ENCODE results near the gene FBF1. TPM values are rescaled to one million over a fixed set of nuclear protein-coding genes. Genes with fewer than 3 reads are reported as not detected.
"Not testable (repeated sequence)": the region's sequence is repeated elsewhere in the genome, so short reads cannot be mapped to it uniquely, and the experiment has no call there.

FBF1 gene
- 10 to 100 TPM in 2 of 4 donors, 1 to 10 TPM in 2; 5.5 to 16.9 (median 10.8) TPM for polyA plus RNA-seq (ENCODE audit: insufficient read length in 4 of 4)

- DNase-seq (ENCODE audit: low read depth in 4 of 4, low spot score in 2 of 4), result peak; percentile 55 to 91 (median 80)
Observed at GRCh38 chr17:75940727-75941441, at the start of gene FBF1. TSS of gene FBF1 (minus strand) at chr17:75941042. CDS start at chr17:75938149, 2,893 bp downstream.

- no peak for DNase-seq (ENCODE audit: low read depth in 4 of 4, low spot score in 2 of 4)
Observed at GRCh38 chr17:75987041-75987440, 46.2 kb upstream of the FBF1 start.

GRCh38 chr17:75985986-75986385 lies 45.1 kb upstream of the FBF1 start:
- DNase-seq (ENCODE audit: low read depth in 4 of 4, low spot score in 2 of 4), result no peak

- DNase-seq (ENCODE audit: low read depth in 4 of 4, low spot score in 2 of 4), result no peak
Observed at GRCh38 chr17:75983501-75984181, 42.8 kb upstream of the FBF1 start.

GRCh38 chr17:75981019-75981615 lies 40.3 kb upstream of the FBF1 start:
- no peak for DNase-seq (ENCODE audit: low read depth in 4 of 4, low spot score in 2 of 4)

GRCh38 chr17:75980188-75981018 lies 39.6 kb upstream of the FBF1 start:
- no peak for DNase-seq (ENCODE audit: low read depth in 4 of 4, low spot score in 2 of 4)

GRCh38 chr17:75979705-75980187 lies 38.9 kb upstream of the FBF1 start:
- no peak for DNase-seq (ENCODE audit: low read depth in 4 of 4, low spot score in 2 of 4)

- peak; percentile 94 to 97 (median 96) for DNase-seq (ENCODE audit: low read depth in 4 of 4, low spot score in 2 of 4)
Observed at GRCh38 chr17:75978938-75979704, 38.3 kb upstream of the FBF1 start, which contains the start of the genes ACOX1 and TEN1. TSS of gene ACOX1 (minus strand) at chr17:75979166. CDS start at chr17:75979073, 93 bp downstream. TSS of gene TEN1 (plus strand) at chr17:75979240. CDS start at chr17:75986193, 6,953 bp downstream.

- DNase-seq (ENCODE audit: low read depth in 4 of 4, low spot score in 2 of 4), result no peak
Observed at GRCh38 chr17:75976175-75976848, 35.5 kb upstream of the FBF1 start.

- DNase-seq (ENCODE audit: low read depth in 4 of 4, low spot score in 2 of 4), result no peak
Observed at GRCh38 chr17:75975757-75976174, 34.9 kb upstream of the FBF1 start.

- DNase-seq (ENCODE audit: low read depth in 4 of 4, low spot score in 2 of 4), result not testable (repeated sequence)
Observed at GRCh38 chr17:75975187-75975586, 34.3 kb upstream of the FBF1 start.

- no peak for DNase-seq (ENCODE audit: low read depth in 4 of 4, low spot score in 2 of 4)
Observed at GRCh38 chr17:75970626-75971025, 29.8 kb upstream of the FBF1 start.

- no peak for DNase-seq (ENCODE audit: low read depth in 4 of 4, low spot score in 2 of 4)
Observed at GRCh38 chr17:75970011-75970523, 29.2 kb upstream of the FBF1 start.

- DNase-seq (ENCODE audit: low read depth in 4 of 4, low spot score in 2 of 4), result not testable (repeated sequence)
Observed at GRCh38 chr17:75969044-75969443, 28.2 kb upstream of the FBF1 start.

GRCh38 chr17:75965468-75965867 lies 24.6 kb upstream of the FBF1 start:
- DNase-seq (ENCODE audit: low read depth in 4 of 4, low spot score in 2 of 4), result no peak

- DNase-seq (ENCODE audit: low read depth in 4 of 4, low spot score in 2 of 4), result no peak
Observed at GRCh38 chr17:75959839-75960511, 19.1 kb upstream of the FBF1 start.

- DNase-seq (ENCODE audit: low read depth in 4 of 4, low spot score in 2 of 4), result no peak
Observed at GRCh38 chr17:75959051-75959838, 18.4 kb upstream of the FBF1 start.

Measured in left renal cortex interstitium (tissue), 4 donors.